ENCODE data around the gene FN3K. TPM values are rescaled to one million over a fixed set of nuclear protein-coding genes. Genes with fewer than 3 reads are reported as not detected.

Gene FN3K
- total RNA-seq, 2 donors from 2014 or later = 5.1 to 28.3 TPM

GRCh38 chr17:82750241-82750908 is 15.0 kb downstream of the FN3K start:
- Histone ChIP-seq H3K27ac (no peak overlapping the region), H3K27me3 (no peaks in the 10 kb centered on the region), H3K4me3 (no peak overlapping the region), H3K36me3 (no peaks in the 10 kb centered on the region), H3K9me3 (no peaks in the 10 kb centered on the region), H3K4me1 (peaks cover 0 to 21% of the 10 kb centered on the region in 2 donors)
- DNase-seq (ENCODE audit: low spot score) = no peak
- TF ChIP-seq, protein P1, sequence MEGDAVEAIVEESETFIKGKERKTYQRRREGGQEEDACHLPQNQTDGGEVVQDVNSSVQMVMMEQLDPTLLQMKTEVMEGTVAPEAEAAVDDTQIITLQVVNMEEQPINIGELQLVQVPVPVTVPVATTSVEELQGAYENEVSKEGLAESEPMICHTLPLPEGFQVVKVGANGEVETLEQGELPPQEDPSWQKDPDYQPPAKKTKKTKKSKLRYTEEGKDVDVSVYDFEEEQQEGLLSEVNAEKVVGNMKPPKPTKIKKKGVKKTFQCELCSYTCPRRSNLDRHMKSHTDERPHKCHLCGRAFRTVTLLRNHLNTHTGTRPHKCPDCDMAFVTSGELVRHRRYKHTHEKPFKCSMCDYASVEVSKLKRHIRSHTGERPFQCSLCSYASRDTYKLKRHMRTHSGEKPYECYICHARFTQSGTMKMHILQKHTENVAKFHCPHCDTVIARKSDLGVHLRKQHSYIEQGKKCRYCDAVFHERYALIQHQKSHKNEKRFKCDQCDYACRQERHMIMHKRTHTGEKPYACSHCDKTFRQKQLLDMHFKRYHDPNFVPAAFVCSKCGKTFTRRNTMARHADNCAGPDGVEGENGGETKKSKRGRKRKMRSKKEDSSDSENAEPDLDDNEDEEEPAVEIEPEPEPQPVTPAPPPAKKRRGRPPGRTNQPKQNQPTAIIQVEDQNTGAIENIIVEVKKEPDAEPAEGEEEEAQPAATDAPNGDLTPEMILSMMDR (IDR thresholded peaks at IDR 0.05) = no peak

GRCh38 chr17:82751171-82751570 is 15.8 kb downstream of the FN3K start:
- TF ChIP-seq, protein P1 (IDR thresholded peaks at IDR 0.05) = no peak
- H3K36me3 ChIP-seq = no peaks in the 10 kb centered on the region
- H3K27ac ChIP-seq = peak overlapping the region; percentile 89 to 90

DNA sequence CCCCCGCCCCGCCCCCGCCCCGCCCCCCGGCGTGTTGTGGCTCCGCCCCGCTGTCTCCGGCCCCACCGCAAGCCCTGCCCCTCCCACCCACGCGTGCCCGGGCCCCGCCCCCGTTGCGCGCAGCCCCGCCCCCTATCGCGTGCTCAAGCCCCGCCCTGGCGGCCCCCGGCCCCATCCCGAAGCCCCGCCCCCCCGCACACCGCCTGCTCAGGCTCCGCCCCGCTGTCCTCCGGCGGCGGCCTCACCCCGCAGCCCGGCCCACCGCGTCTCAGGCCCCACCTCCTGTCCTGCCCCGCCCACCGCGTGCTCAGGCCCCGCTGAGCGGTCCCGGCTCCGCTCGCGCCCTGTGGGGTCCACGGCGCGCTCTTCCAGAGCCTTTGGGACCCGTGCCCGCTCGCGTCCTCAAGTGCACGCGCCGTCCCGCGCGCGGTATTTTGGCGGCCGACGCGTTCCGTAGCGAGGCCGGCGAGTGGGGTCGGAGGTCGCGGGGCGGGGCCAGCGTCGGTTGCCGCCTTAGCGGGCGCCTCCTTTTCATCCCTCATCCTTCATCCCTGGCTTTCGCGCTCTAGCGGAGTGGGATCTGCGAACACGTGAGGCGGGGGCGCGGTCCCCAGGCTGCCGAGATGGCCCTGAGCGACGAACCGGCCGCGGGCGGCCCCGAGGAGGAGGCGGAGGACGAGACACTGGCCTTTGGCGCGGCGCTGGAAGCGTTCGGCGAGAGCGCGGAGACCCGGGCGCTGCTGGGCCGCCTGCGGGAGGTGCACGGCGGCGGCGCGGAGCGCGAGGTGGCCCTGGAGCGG is 16.4 kb downstream of the FN3K start, which contains the start of gene TBCD:
TBCD (plus strand) TSS at position 495 of the 800 bp plus-strand sequence; CDS start at position 624, 129 bp downstream.
- TF ChIP-seq, protein P1 (IDR thresholded peaks at IDR 0.05) = peak in 1 of 2 donors; percentile 14
- peak within 1 kb of the TSS; percentile 89 to 90 for H3K27ac ChIP-seq
- peaks cover 0 to 21% of the 10 kb centered on the region in 2 donors for H3K4me1 ChIP-seq
- peaks cover under 1% of the 10 kb centered on the region for H3K36me3 ChIP-seq
- peak within 1 kb of the TSS; percentile 82 to 84 for H3K4me3 ChIP-seq
- DNase-seq (ENCODE audit: low spot score) = peak; percentile 81
- no peaks in the 10 kb centered on the region for H3K9me3 ChIP-seq
- no peaks in the 10 kb centered on the region for H3K27me3 ChIP-seq

More at GRCh38 chr17:82751171-82751570, 15.8 kb downstream of the FN3K start:
- H3K4me1 ChIP-seq = peaks cover 0 to 21% of the 10 kb centered on the region in 2 donors
- peak overlapping the region; percentile 38 to 82 for H3K4me3 ChIP-seq
- no peaks in the 10 kb centered on the region for H3K9me3 ChIP-seq
- H3K27me3 ChIP-seq = no peaks in the 10 kb centered on the region
- DNase-seq (ENCODE audit: low spot score) = no peak

DNA sequence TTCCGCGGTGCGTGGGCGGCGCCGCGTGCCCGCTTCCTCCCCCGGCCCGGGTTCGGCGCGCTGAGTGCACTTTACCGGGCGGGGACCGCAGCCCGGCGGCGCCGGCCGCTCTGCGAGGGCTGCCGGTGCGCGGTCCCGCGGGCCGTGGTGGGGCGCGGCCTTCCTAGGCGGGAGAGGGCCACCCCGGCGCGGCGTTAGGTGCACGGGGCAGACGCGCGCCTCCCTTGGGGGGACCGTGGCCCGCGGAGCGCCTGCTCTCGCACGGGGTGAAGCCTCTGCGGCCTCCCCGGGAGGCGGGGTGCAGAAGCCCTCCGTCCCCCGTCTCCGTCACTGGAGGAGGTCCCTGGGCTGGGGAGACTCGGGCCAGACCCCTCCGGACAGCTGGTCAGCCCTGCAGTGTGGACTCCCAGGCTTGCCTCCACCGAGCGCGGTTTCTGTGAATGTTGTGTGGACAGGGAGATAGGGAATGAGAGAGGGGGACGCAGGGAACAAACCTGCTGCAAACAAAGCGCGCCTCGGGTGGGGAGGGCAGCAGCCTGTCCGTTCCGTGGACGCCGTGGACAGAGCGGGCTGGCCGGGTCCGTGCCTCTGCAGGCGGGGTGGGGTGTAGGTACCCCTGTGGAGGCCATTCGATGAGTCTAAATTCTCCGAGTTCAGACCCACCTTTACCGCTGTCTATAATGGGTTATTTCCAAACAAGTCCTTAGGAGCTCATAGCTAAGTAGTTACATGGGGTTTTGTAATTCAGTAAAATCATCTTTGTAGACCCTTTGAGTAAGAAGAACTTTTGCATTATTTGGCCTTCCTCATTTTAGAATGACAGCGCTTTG is 17.2 kb downstream of the FN3K start:
- Histone ChIP-seq H3K4me1 (peaks cover 0 to 21% of the 10 kb centered on the region in 2 donors), H3K27me3 (no peaks in the 10 kb centered on the region), H3K4me3 (peak overlapping the region; percentile 82 to 84), H3K27ac (peak overlapping the region; percentile 89 to 90), H3K9me3 (no peaks in the 10 kb centered on the region), H3K36me3 (peaks cover 3% of the 10 kb centered on the region)
- TF ChIP-seq, protein P1 (IDR thresholded peaks at IDR 0.05) = no peak
- no peak for DNase-seq (ENCODE audit: low spot score)

DNA sequence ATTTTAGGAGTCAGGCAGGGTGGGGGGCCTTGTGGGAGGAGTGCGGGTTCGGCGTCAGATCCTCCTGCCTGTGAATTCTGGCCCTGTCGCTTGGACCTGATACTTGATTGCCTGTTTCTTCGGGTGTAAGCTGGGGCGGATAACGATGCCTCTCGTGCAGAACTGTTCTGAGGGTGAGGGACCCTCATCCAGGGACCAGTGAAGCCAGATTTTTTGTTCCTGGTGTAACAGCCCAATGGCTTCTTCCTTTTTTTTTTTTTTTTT is 17.7 kb downstream of the FN3K start:
- Histone ChIP-seq H3K27ac (no peak overlapping the region), H3K9me3 (no peaks in the 10 kb centered on the region), H3K36me3 (peaks cover 3% of the 10 kb centered on the region), H3K27me3 (no peaks in the 10 kb centered on the region), H3K4me3 (no peak overlapping the region), H3K4me1 (peaks cover 0 to 21% of the 10 kb centered on the region in 2 donors)
- TF ChIP-seq, protein P1 (IDR thresholded peaks at IDR 0.05) = no peak
- DNase-seq (ENCODE audit: low spot score) = no peak
